Measurements from ENCODE around the gene GABRB1. TPM values are rescaled to one million over a fixed set of nuclear protein-coding genes. Genes with fewer than 3 reads are reported as not detected.

GABRB1 gene
- total RNA-seq, 1 donor from 2014 or later, result 4.0 TPM

GRCh38 chr4:47312170-47312569 is 280.8 kb downstream of the GABRB1 start:
- H3K27ac ChIP-seq (replicated peaks), result no peak overlapping the region

DNA sequence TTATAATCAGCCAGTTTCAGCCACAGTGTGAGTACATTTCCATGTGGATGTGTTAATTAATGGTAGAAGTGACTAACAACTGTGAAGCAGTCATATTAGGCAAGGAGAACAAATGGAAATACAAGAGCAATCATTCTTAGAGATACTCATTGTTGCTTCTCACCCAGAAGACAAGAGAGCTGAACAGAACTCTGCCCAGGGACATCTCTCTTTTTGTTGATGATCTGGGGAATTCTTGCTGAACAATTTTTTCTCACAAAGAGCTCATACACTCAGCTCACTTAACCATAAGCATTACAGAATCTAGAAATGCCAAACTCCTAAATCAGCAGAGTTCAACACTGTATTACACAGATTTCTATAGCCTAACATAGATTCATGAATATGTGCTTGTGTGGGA is 282.0 kb downstream of the GABRB1 start:
- H3K4me3 ChIP-seq, result no peak overlapping the region
- H3K4me1 ChIP-seq, result no peaks in the 10 kb centered on the region
- DNase-seq, result no peak
- no peaks in the 10 kb centered on the region for H3K27me3 ChIP-seq (ENCODE audit: low read depth)
- no peak overlapping the region for H3K27ac ChIP-seq (replicated peaks)
- no peaks in the 10 kb centered on the region for H3K9me3 ChIP-seq (replicated peaks)
- H3K36me3 ChIP-seq, result no peaks in the 10 kb centered on the region
- no peak for TF ChIP-seq CTCF (IDR thresholded peaks at IDR 0.05; ENCODE audit: borderline replicate concordance)
- intact Hi-C loops (cut with micrococcal nuclease), result no loop called here

More at GRCh38 chr4:47312170-47312569, 280.8 kb downstream of the GABRB1 start:
- intact Hi-C loops (cut with micrococcal nuclease), result no loop called here
- Histone ChIP-seq H3K36me3 (no peaks in the 10 kb centered on the region), H3K27me3 (ENCODE audit: low read depth) (no peaks in the 10 kb centered on the region), H3K4me1 (no peaks in the 10 kb centered on the region), H3K4me3 (no peak overlapping the region), H3K9me3 (replicated peaks) (no peaks in the 10 kb centered on the region)
- no peak for TF ChIP-seq CTCF (IDR thresholded peaks at IDR 0.05; ENCODE audit: borderline replicate concordance)
- DNase-seq, result no peak

- Histone ChIP-seq H3K27ac (replicated peaks) (no peak overlapping the region), H3K4me3 (no peak overlapping the region), H3K9me3 (replicated peaks) (no peaks in the 10 kb centered on the region), H3K4me1 (no peaks in the 10 kb centered on the region), H3K36me3 (no peaks in the 10 kb centered on the region), H3K27me3 (ENCODE audit: low read depth) (no peaks in the 10 kb centered on the region)
- intact Hi-C loops (cut with micrococcal nuclease), result no loop called here
- no peak for TF ChIP-seq CTCF (IDR thresholded peaks at IDR 0.05; ENCODE audit: borderline replicate concordance)
- no peak for DNase-seq
Measured at GRCh38 chr4:47315346-47315745, 284.0 kb downstream of the GABRB1 start.

- Histone ChIP-seq H3K27me3 (ENCODE audit: low read depth) (no peaks in the 10 kb centered on the region), H3K27ac (replicated peaks) (no peak overlapping the region), H3K36me3 (no peaks in the 10 kb centered on the region), H3K9me3 (replicated peaks) (no peaks in the 10 kb centered on the region), H3K4me3 (no peak overlapping the region), H3K4me1 (no peaks in the 10 kb centered on the region)
- no peak for DNase-seq
- no peak for TF ChIP-seq CTCF (IDR thresholded peaks at IDR 0.05; ENCODE audit: borderline replicate concordance)
- intact Hi-C loops (cut with micrococcal nuclease), result no loop called here
Measured at GRCh38 chr4:47326025-47326424, 294.7 kb downstream of the GABRB1 start.

- no peak for TF ChIP-seq CTCF (IDR thresholded peaks at IDR 0.05; ENCODE audit: borderline replicate concordance)
- H3K36me3 ChIP-seq, result no peaks in the 10 kb centered on the region
- H3K27ac ChIP-seq (replicated peaks), result no peak overlapping the region
- H3K4me3 ChIP-seq, result no peak overlapping the region
- H3K27me3 ChIP-seq (ENCODE audit: low read depth), result peaks cover 4% of the 10 kb centered on the region
- H3K9me3 ChIP-seq (replicated peaks), result no peaks in the 10 kb centered on the region
- H3K4me1 ChIP-seq, result no peaks in the 10 kb centered on the region
- intact Hi-C loops (cut with micrococcal nuclease), result no loop called here
- no peak for DNase-seq
Measured at GRCh38 chr4:47330866-47331265, 299.5 kb downstream of the GABRB1 start.

DNA sequence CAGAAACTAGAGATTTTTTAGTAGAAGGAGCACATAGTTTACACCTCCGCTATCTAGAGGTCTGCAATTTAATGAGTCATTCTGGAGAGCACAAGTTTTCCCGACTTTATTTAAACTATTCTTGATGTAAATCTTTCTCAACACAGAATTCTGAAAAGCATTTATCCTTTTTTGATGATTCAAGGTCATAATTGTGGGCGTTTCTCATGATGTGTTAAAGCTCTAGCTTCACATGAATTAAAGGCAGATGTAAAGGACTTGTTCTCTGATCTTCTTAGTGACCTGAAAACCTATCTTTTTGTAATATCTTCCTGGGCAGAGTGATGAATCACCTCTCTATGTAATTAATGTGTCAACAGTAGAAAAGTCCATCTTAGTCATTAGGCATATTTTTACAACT is 303.3 kb downstream of the GABRB1 start:
- H3K4me3 ChIP-seq, result no peak overlapping the region
- TF ChIP-seq CTCF (IDR thresholded peaks at IDR 0.05; ENCODE audit: borderline replicate concordance), result no peak
- intact Hi-C loops (cut with micrococcal nuclease), result no loop called here

More for the DNA sequence above, 303.3 kb downstream of the GABRB1 start:
- Histone ChIP-seq H3K36me3 (no peaks in the 10 kb centered on the region), H3K4me1 (no peaks in the 10 kb centered on the region), H3K27me3 (ENCODE audit: low read depth) (peaks cover 4% of the 10 kb centered on the region), H3K27ac (replicated peaks) (no peak overlapping the region), H3K9me3 (replicated peaks) (no peaks in the 10 kb centered on the region)
- DNase-seq, result no peak
